Measurements from ENCODE around the gene S100A4. TPM values are rescaled to one million over a fixed set of nuclear protein-coding genes. Genes with fewer than 3 reads are reported as not detected.
A peak's percentile ranks its signal among the peaks of the same experiment; 100 is the strongest.

S100A4 gene
- polyA plus RNA-seq, 1 donor from 2014 or later = not detected

- no peak overlapping the region for H3K4me3 ChIP-seq (ENCODE audit: low read length)
- H3F3A ChIP-seq (ENCODE audit: insufficient read depth, low read length, poor library complexity, severe bottlenecking) = no peaks in the 10 kb centered on the region
- no peak for TF ChIP-seq EP300 (conservative IDR thresholded peaks at IDR 0.05; ENCODE audit: poor library complexity, severe bottlenecking)
- no peaks in the 10 kb centered on the region for H3K79me2 ChIP-seq (replicated peaks; ENCODE audit: insufficient read depth, low read length)
- no peak overlapping the region for H3K9ac ChIP-seq (ENCODE audit: low read length)
- H3K9me3 ChIP-seq (ENCODE audit: low read length) = no peaks in the 10 kb centered on the region
- no peaks in the 10 kb centered on the region for H4K20me1 ChIP-seq (ENCODE audit: insufficient read depth)
- no peak overlapping the region for H2AFZ ChIP-seq (ENCODE audit: low read depth, low read length)
- H3K27me3 ChIP-seq (ENCODE audit: insufficient read depth, low read depth, low read length) = peaks cover 5% of the 10 kb centered on the region
- no peak overlapping the region for H3K27ac ChIP-seq (ENCODE audit: low read length)
- no peak overlapping the region for H3K4me2 ChIP-seq (ENCODE audit: low read length)
- H3K36me3 ChIP-seq (ENCODE audit: insufficient read depth, low read length) = no peaks in the 10 kb centered on the region
- no peaks in the 10 kb centered on the region for H3K9me2 ChIP-seq (ENCODE audit: insufficient read depth, low read length)
These were observed 8.8 kb downstream of the S100A4 start for GRCh38 chr1:153536671-153537375.

DNA sequence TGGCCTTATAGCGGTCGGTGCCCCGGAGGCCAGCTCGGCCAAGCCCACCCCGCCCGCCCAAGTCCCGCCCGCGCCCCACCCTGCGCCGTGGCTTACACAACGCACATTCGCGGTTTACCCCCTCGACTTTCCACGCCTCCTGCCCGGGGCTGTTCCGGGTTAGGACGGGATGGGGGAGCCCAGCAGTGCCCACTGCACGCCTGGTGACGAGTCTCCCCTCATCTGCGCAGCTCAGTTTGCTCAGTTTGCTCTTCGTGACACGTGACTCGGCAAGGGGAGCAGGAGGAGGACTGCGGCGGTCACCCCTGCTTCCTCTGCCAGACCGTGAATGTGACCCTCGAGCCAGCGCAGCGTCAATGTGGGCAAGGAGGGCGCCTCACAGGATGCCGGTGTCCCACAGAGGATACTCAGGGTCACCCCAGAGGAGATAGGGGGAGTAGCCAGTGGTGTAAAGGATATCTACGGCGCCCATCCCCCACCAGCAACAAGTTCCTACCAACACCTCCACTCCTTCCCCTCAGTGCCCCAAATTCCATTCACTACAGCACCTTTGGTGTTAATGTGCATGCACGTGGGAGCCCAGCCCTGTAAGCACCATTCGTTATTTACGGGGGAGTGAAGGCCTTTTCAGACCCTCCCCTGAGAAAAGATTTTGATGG lies 9.5 kb downstream of the S100A4 start:
- no peak overlapping the region for H2AFZ ChIP-seq (ENCODE audit: low read depth, low read length)
- H3K4me2 ChIP-seq (ENCODE audit: low read length) = no peak overlapping the region
- TF ChIP-seq EZH2 (IDR thresholded peaks at IDR 0.05; ENCODE audit: borderline replicate concordance, insufficient read depth, low read length, poor library complexity, severe bottlenecking) (no peak), EP300 (conservative IDR thresholded peaks at IDR 0.05; ENCODE audit: poor library complexity, severe bottlenecking) (no peak), TAF1 (IDR thresholded peaks at IDR 0.05; ENCODE audit: low read depth) (no peak), MXI1 (conservative IDR thresholded peaks at IDR 0.05; ENCODE audit: poor library complexity, severe bottlenecking) (no peak), POLR2AphosphoS5 (IDR thresholded peaks at IDR 0.05) (no peak), CTCF (IDR thresholded peaks at IDR 0.05; ENCODE audit: poor library complexity, severe bottlenecking) (no peak), RAD21 (conservative IDR thresholded peaks at IDR 0.05) (no peak)
- no peak overlapping the region for H3K9ac ChIP-seq (ENCODE audit: low read length)
- H3K9me2 ChIP-seq (ENCODE audit: insufficient read depth, low read length) = no peaks in the 10 kb centered on the region
- H3K27me3 ChIP-seq (ENCODE audit: insufficient read depth, low read depth, low read length) = peaks cover 5% of the 10 kb centered on the region
- H3K79me2 ChIP-seq (replicated peaks; ENCODE audit: insufficient read depth, low read length) = no peaks in the 10 kb centered on the region
- no peaks in the 10 kb centered on the region for H3F3A ChIP-seq (ENCODE audit: insufficient read depth, low read length, poor library complexity, severe bottlenecking)
- no peak overlapping the region for H3K27ac ChIP-seq (ENCODE audit: low read length)
- H3K36me3 ChIP-seq (ENCODE audit: insufficient read depth, low read length) = no peaks in the 10 kb centered on the region
- no peaks in the 10 kb centered on the region for H3K9me3 ChIP-seq (ENCODE audit: low read length)
- H4K20me1 ChIP-seq (ENCODE audit: insufficient read depth) = no peaks in the 10 kb centered on the region
- peak overlapping the region; percentile 48 for H3K4me3 ChIP-seq (ENCODE audit: low read length)

- Histone ChIP-seq H3F3A (ENCODE audit: insufficient read depth, low read length, poor library complexity, severe bottlenecking) (no peaks in the 10 kb centered on the region), H3K9ac (ENCODE audit: low read length) (no peak within 1 kb of the TSS), H3K9me2 (ENCODE audit: insufficient read depth, low read length) (no peaks in the 10 kb centered on the region), H3K4me2 (ENCODE audit: low read length) (no peak within 1 kb of the TSS), H3K36me3 (ENCODE audit: insufficient read depth, low read length) (no peaks in the 10 kb centered on the region), H2AFZ (ENCODE audit: low read depth, low read length) (no peak within 1 kb of the TSS), H3K27me3 (ENCODE audit: insufficient read depth, low read depth, low read length) (peaks cover 5% of the 10 kb centered on the region), H3K27ac (ENCODE audit: low read length) (no peak within 1 kb of the TSS), H3K9me3 (ENCODE audit: low read length) (no peaks in the 10 kb centered on the region), H4K20me1 (ENCODE audit: insufficient read depth) (no peaks in the 10 kb centered on the region), H3K4me3 (ENCODE audit: low read length) (peak within 1 kb of the TSS; percentile 48), H3K79me2 (replicated peaks; ENCODE audit: insufficient read depth, low read length) (no peaks in the 10 kb centered on the region)
- TF ChIP-seq MXI1 (conservative IDR thresholded peaks at IDR 0.05; ENCODE audit: poor library complexity, severe bottlenecking) (no peak), EZH2 (IDR thresholded peaks at IDR 0.05; ENCODE audit: borderline replicate concordance, insufficient read depth, low read length, poor library complexity, severe bottlenecking) (no peak), TAF1 (IDR thresholded peaks at IDR 0.05; ENCODE audit: low read depth) (no peak), REST (IDR thresholded peaks at IDR 0.05; ENCODE audit: borderline replicate concordance) (no peak), CTCF (IDR thresholded peaks at IDR 0.05; ENCODE audit: poor library complexity, severe bottlenecking) (no peak)
These were observed 10.2 kb downstream of the S100A4 start, which contains the start of gene S100A6 for GRCh38 chr1:153535242-153536011. Gene S100A6 (minus strand): TSS chr1:153535991. CDS start chr1:153535339, 652 bp downstream.
